NCI-H1694 (cell line): ENCODE data around the gene KRTAP10-6.
A peak's percentile ranks its signal among the peaks of the same experiment; 100 is the strongest.
"Not testable (repeated sequence)": the region's sequence is repeated elsewhere in the genome, so short reads cannot be mapped to it uniquely, and the experiment has no call there.

Experiments
- DNase-seq: peaks from one replicate; lab custom pipeline; 2025; lab: John Stamatoyannopoulos, UW

KRTAP10-6 gene

GRCh38 chr21:44599264-44600029 is 7.1 kb upstream of the KRTAP10-6 start:
- no peak for DNase-seq

- DNase-seq, result no peak
Observed at GRCh38 chr21:44598061-44598460, 5.8 kb upstream of the KRTAP10-6 start.

- DNase-seq, result no peak
Observed at GRCh38 chr21:44596068-44596725, 3.9 kb upstream of the KRTAP10-6 start.

- no peak for DNase-seq
Observed at GRCh38 chr21:44595524-44595923, 3.2 kb upstream of the KRTAP10-6 start.

GRCh38 chr21:44594406-44594916 is 2.2 kb upstream of the KRTAP10-6 start:
- no peak for DNase-seq

- no peak for DNase-seq
Observed at GRCh38 chr21:44593598-44594405, 1.5 kb upstream of the KRTAP10-6 start.

GRCh38 chr21:44591801-44592130 is 539 bp downstream of the KRTAP10-6 start:
- DNase-seq, result not testable (repeated sequence)

- peak; percentile 71 for DNase-seq
Observed at GRCh38 chr21:44590897-44591800, 1.2 kb downstream of the KRTAP10-6 start.

GRCh38 chr21:44590311-44590721 is 2.0 kb downstream of the KRTAP10-6 start:
- DNase-seq, result no peak

- DNase-seq, result no peak
Observed at GRCh38 chr21:44589586-44590305, 2.6 kb downstream of the KRTAP10-6 start.

- DNase-seq, result no peak
Observed at GRCh38 chr21:44589094-44589493, 3.2 kb downstream of the KRTAP10-6 start.

- DNase-seq, result no peak
Observed at GRCh38 chr21:44585892-44586291, 6.4 kb downstream of the KRTAP10-6 start.

- no peak for DNase-seq
Observed at GRCh38 chr21:44583800-44584147, 8.5 kb downstream of the KRTAP10-6 start.

GRCh38 chr21:44583089-44583799 is 9.1 kb downstream of the KRTAP10-6 start:
- DNase-seq, result no peak

GRCh38 chr21:44582055-44582454 is 10.2 kb downstream of the KRTAP10-6 start:
- DNase-seq, result no peak

- no peak for DNase-seq
Observed at GRCh38 chr21:44581158-44581557, 11.1 kb downstream of the KRTAP10-6 start.

GRCh38 chr21:44580231-44580821 is 12.0 kb downstream of the KRTAP10-6 start, which contains the start of gene KRTAP10-5:
TSS of gene KRTAP10-5 (minus strand) at chr21:44580604. CDS start at chr21:44580578, 26 bp downstream.
- DNase-seq, result not testable (repeated sequence)

GRCh38 chr21:44579833-44580144 is 12.5 kb downstream of the KRTAP10-6 start:
- no peak for DNase-seq

GRCh38 chr21:44579056-44579832 is 13.1 kb downstream of the KRTAP10-6 start:
- no peak for DNase-seq
